Superior temporal gyrus (tissue), 1 donor: Measurements from ENCODE around the gene SLAMF9.

Experiments
- DNase-seq: peaks from one replicate; pipeline ENCODE4 v3.0.0-alpha.2; 2016; ENCODE audit errors: extremely low spot score

SLAMF9 gene

DNA sequence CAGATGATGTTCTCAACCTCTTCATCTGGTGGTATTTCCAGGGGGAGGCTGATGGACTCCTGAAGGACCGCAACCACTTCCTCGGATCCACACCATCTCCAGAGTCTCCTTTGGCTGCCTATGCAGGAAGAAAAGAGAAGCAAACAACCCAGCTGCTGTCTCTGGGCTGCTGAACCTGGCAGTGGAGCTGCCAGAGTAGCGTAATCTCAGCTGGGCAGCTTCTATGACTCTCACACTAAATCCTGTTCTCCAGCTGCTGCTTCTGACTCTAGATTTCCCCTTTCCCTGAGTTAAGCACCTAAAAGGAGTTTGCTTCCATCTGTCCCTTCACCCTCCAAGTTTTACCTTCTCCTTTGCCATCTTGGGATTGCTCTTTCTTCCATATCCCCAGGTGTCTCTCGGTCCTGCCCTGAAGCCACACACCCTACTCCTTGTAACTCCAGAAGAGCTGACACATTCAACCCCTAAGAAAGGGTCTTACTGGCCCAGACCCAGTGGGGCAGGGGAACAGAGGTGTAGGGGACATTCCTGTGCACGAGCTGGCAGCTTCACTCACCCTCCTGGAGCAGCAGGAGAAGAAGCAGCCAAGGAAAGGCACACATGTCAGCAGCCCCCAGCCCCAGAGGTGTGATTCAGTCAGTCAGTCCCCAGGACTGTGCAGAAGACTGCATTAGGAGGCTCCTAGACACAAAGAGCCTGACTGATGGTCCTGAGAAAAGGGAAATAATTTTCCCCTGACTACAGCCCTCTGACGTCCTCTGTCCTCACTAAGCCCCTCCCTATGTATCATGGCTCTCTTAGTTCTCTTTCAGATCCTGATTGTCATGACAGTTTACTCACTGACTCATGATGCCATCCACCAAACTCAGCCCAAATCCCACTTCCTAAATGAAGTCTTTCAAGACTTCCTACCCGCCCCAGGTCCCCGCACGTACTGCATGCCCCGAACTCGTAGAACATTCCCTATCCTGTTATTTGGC, at the start of gene SLAMF9:
SLAMF9 (minus strand) TSS at position 702 of the 980 bp plus-strand sequence; CDS start at position 602, 100 bp downstream.
- DNase-seq, result no peak

DNA sequence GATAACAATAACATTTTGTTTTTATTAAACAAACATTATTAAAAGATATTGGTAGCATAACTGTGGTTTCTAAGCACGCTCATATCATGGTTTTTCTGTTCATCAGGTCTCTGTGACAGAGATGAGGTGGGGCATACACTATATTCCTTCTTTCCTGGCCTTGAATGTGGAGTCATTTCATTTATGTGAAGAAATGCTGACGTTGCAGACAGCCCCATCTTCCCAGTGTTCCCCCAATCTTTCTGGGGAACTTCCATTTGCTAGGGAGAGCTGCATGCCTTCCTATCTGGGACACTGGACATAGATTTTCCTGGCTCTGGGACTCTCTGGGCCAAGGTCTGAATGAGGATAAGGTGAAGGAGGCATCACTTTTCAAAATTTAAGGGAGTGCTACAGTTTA, 47.4 kb upstream of the SLAMF9 start:
- DNase-seq, result no peak

DNA sequence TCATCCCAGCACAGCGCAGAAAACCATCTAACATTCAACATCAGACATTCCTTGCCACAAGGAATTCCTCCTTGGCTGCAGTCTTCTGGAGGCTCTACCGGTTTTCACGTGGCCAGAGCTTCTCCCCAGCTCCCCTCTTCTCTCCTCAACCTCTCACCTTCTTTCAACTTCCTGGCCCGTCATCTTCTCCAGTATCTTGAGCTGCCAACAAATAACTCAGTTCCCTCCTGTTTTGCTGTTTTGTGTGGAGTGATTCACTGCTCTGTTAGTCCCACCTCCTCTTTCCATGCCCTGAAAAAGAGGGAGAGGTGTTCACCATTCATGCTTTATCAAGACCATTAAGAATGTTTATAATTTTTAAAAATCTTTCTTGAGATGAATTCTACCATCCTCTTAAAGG, 45.2 kb upstream of the SLAMF9 start:
- DNase-seq, result no peak

DNA sequence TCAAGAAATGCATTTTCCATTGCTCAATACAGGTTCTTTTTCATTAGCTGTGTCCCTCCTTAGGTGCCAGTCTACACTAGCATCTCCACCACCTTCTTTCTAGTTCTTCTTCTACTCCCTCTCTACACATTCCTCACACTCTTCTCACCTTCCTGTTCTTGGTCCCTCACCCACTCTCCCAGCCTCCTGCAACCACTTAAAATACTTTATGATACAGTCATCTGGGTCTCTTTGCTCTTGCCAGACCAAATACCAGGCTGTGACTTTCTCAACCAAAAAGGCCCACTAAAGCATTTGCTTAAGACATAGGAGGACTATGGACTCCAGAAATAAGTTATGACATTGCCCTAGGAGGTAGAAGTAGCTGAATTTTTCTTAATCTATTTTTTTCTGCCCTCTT, 42.6 kb upstream of the SLAMF9 start:
- no peak for DNase-seq

DNA sequence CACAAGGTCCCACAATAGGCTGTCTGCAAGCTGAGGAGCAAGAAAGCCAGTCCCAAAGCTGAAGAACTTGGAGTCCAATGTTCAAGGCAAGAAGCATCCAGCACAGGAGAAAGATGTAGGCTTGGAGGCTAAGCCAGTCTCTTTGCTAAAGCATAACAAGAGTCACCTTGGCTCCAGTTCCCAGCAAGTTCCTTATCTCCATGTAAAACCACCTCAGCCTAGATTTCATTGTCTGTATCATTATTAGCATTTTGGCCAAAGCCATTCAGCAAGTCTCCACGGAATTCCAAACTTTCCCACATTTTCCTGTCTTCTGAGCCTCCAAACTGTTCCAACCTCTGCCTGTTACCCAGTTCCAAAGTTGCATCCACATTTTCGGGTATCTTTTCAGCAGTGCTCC, 40.9 kb upstream of the SLAMF9 start:
- DNase-seq, result no peak

DNA sequence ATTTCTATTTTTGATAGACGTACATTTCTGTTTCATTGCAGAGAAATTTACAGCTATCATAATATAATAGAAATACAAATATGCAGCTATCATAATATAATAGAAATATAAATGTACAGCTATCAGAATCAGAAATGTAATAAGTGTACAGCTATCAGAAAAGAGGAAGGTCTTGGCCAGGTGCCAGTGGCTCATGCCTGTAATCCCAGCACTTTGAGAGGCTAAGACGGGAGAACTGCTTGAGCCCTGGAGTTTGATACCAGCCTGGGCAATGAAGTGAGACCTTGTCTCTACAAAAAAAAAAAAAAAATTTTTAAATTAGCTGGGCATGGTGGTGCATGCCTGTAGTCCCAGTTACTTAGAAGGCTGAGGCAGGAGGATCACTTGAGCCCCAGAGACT, 39.9 kb upstream of the SLAMF9 start:
- DNase-seq, result no peak

DNA sequence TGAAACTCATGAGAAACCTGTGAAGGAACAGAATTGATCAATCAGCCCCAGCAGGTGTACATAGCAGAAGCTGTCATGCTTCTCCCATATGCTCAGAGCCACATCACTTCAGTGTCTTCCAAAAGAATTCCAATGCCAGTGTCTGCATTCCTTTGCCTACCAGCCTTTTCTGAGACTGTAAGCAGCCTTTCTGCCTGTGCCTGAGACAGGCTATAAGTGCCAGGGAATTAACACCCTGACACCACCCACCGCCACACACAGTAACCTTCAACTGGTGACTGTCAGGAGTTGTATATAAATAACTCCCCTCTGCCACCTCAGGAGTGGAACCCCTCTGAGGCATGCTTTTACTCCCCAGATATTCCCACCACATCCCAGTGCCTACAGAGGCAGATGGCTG, 38.1 kb upstream of the SLAMF9 start:
- DNase-seq, result no peak

DNA sequence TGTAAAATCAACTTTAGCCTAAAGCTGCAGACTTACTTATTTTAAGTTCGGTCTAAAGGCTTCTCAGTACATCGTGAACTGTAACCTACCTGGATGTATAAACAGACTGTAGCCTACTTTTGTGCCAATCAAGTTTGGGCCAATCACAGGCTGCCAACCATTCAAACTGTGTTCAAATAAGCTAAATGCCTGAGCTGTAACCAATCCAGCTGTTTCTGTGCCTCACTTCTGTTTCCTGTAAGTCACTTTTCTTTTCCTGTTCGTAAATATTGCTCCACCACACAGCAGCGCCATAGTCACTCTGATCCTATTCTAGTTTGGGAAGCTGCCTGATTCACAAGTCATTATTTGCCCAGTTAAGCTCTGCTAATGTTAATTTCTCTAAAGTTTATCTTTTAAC, 37.5 kb upstream of the SLAMF9 start:
- no peak for DNase-seq

DNA sequence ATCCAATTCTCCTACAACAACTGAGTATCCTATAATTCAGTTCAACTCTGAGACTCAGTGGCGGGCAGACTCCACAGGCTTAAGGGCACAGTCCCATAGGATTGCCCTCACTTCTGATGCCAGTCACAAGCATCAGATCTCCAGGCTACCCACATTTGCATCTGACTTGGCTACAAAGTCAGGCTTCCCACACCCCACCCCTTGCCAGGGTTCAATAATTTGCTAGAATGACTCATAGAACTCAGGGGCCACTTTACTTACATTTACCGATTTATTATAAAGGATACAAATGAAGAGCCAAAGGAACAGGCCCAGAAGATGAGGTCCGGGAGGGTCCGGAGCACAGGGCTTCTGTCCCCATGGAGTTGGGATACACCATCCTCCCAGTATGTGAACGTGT, 36.0 kb upstream of the SLAMF9 start:
- DNase-seq, result no peak

DNA sequence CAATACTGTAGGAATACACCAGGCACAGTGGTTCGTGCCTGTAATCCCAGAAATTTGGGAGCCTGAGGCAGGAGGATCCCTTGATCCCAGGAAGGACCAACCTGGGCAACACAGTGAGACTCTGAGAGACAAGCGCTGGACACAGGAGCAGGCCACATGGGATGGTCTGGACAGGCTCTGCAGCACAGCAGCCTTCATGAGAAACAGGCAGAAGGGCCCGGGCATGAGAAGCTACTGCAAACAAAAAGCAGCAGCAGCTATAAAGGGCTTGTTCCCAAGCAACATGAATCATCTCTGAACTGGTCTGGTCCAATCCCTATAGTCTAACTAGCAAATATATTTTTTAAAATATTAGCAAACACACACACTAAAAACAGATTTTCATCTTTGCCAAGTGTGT, 35.5 kb upstream of the SLAMF9 start:
- no peak for DNase-seq

DNA sequence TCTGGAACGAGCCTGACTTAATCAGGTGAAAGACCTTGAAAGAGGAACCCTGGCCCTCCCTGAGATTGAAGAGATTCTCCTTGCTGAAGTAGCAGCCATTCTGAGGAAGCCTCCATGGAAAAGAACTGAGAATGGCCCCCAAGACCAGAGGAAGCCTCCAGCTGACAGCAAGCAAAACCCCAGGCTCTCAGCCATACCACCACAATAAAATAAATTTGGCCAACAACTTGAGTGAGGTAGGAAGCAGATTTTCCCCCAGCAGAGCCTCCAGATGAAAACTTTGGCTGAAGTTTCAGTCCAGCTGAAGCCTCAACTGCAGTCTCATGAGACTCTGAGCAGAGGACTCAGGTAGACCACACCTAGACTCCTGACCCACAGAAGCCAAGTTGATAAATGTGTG, 34.0 kb upstream of the SLAMF9 start:
- DNase-seq, result no peak

DNA sequence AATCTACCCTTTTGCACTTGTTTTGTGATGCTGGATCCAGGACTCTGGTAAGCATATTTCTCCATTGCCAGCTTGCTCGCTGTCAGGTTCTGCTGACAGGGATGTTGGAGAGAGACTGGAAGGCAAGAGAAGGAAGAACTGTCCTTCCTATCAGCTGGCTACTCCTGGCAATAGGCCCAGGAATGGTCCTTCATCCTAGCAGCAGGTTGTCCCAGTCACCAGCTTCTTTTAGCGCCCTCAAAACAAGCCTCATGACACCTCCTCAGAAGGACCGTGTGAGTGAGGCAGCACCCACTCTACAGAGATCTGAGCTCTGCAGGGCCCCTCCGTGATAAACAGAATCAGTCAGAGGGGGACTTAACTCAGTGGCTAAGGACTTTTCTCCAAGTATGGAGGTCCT, 33.1 kb upstream of the SLAMF9 start:
- DNase-seq, result no peak

DNA sequence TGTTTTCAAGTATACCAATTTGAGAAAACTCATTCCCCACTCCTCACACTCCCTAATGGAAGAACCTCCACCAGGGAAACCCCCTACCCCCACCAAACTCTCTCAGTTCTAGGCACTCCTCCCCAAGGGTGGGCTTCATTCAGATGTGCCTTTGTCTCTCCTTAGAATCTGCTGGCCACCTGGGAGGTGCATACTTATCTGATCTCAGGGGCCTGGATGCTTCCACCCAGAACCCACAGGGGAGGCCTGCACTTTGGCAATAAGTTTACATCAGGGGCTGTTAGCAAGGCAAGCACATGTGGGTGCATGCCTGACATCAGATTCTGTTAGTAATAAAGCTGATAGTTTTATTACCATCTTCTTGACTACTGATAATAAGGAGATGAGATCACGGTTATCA, 32.5 kb upstream of the SLAMF9 start:
- no peak for DNase-seq

DNA sequence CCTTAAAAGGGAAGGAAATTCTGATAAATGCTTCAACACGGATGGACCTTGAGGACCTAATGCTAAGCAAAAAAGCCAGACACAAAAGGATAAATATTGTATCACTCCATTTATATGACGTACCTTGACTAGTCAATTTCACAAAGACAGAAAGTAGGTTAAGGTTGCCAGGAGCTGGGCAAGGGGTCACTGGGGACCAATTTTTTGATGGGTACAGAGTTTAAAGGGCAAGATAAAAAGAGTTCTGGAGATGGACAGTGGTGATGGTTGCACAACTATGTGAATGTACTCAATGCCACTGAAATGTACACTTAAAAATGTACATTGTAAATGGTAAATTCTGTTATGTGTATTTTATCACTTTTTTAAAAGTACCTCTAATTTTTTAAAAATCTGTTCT, 32.1 kb upstream of the SLAMF9 start:
- DNase-seq, result no peak

DNA sequence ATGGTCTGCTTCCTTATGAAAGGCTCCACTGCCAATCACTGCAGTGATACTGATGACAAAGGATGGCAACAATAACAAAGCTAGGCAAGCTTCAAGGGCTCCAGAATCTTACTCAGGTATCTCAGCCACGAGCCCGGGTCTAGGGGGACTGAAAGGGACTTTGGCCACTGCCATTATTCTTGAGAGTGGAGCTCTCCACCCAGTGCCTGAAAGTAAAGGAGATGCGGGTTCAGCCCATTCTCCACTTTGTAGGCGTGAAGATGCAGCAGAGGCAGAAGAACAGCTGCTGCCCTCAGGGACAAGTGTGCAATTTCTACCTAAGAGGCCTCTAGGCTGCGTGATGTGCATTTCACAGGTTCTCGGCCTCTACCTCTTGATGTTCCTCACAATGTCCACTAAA, 31.4 kb upstream of the SLAMF9 start:
- DNase-seq, result no peak

DNA sequence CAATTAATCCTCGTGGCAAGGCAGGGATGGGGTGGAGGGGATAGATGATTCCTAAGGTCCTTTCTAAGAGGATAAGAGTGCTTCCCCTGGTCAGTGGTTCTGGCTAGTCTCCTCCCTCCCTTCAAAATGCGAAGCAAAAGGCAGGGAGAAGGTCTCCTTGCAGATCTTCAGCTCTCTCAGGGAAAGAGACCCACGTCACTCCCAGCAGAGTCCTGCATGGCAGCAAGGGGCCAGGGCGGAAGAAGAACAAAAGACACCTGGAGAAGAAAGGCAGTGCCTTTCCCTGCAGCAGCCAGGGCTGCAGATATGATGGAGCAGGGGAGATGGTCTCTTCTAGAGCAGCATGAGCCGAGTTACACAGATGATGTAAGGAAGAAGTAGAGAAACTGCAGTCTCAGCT, 29.6 kb upstream of the SLAMF9 start:
- DNase-seq, result no peak

DNA sequence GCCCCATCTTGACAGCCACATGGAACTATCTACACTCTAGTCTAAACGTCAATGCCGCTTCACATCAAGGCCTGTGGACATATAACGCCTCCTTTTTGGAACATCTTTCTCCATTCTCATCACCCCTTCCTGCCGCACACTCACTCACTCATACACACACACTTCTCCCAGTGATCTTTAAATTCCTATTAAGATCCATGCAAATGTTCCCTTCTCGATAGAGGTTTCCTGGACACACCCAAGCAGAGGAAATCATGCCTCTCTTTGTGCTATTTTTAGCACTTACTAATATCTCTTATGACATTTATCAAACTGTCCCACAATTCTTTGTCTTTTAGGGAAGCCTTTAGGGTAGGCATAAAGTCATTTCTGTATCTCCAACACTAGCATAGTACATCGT, 28.2 kb upstream of the SLAMF9 start:
- DNase-seq, result no peak

DNA sequence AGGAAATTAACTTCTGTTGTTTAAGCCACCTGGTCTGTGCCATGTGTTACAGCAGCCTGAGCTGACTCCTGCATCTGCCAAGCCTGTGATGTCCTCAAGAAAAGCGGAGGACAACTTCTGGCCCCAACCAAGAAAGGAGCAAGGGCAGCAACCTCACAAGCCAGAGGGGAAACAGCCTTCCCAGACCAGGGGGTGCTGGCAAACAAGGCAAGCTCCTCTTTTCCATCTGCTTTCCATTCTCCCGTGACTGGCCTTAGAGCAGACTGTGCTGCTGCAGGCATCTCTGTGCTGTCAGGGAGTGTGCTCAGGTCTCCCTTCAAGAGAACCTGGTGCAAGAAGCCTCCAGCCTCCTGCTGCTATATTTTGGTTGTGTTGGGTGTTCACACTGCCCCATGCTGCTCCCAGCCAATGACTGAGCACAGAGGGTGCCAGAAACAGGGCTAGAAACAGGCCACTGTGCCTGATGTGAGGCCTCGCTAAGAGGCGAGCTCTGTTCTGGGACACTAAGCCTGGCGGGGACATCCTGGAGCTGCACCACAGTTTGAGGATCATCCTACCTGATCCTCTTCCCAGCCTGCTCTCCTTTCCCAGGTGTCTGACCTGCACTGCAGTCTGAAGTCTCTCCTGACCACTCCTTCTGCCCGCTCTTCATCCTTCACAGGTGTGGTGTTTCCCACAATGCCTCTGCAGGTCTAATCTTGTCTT, 27.5 kb upstream of the SLAMF9 start:
- no peak for DNase-seq

DNA sequence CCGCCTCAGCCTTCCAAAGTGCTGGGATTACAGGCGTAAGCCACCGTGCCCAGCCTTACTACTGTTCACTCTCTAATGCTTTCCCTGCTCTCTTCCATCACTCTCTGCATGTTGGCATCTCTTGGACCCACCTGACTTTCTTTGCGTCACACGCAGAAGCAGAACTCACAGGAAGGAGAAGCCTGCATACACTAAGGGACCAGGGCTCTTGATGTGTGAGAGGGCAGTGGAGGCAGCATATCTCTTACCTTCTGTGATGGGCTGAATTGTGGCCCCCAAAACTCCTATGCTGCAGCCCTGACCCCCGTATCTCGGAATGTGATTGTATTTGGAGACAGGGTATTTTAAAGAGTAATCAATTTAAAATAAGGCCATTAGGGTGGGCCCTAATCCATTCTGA, 26.7 kb upstream of the SLAMF9 start:
- no peak for DNase-seq

DNA sequence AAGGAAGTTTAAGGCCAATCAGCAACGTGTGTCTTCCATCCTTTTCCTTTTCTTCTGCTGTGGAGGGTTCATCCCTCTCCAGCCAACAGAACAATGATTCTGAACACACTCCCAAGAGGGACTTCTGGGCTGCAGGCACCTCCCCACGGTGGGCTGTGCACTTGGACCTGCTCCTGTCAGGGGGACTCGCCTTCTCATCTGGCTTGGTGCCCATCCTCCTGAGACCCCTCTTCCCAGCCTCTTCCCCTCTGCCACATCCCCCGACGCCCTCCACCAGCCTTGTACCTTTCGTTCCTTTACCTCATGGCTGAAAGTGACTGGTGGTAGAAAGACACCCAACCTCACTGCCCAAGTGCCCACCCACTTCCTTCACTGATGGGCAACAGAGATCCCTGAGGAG, 26.0 kb upstream of the SLAMF9 start:
- no peak for DNase-seq

DNA sequence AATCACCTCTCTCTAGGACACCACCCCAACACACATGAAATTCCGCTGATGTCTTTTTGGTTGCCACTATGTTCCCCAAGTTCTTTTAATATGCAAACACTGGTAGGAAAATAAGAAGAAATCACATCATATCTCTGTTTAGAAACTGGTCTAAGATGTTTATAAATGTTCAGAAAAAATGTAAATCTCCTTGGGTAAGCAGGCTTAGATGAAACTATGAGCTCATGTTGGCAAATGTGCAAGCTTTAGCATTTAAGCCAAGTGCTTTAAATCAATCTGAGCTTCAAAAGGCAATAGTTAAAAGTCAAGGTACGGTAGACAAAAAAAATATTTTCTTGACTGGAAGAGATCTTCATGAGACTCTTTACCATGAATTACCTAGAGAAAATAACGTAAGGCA, 25.2 kb upstream of the SLAMF9 start:
- no peak for DNase-seq

DNA sequence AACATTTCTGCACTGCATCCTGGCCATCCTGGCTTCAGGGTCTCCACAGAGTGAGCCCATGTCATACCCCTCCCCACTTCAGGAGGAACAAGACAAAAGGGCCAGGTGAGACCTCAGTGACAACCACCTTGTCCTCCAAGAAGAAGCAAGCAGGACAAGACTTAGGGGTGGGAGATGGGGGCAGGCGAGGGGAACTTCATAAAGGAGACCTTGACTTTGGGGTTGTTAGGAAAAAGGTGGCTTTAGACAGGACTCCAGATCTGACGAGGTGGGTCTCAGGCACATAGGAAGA, 24.0 kb upstream of the SLAMF9 start:
- no peak for DNase-seq

DNA sequence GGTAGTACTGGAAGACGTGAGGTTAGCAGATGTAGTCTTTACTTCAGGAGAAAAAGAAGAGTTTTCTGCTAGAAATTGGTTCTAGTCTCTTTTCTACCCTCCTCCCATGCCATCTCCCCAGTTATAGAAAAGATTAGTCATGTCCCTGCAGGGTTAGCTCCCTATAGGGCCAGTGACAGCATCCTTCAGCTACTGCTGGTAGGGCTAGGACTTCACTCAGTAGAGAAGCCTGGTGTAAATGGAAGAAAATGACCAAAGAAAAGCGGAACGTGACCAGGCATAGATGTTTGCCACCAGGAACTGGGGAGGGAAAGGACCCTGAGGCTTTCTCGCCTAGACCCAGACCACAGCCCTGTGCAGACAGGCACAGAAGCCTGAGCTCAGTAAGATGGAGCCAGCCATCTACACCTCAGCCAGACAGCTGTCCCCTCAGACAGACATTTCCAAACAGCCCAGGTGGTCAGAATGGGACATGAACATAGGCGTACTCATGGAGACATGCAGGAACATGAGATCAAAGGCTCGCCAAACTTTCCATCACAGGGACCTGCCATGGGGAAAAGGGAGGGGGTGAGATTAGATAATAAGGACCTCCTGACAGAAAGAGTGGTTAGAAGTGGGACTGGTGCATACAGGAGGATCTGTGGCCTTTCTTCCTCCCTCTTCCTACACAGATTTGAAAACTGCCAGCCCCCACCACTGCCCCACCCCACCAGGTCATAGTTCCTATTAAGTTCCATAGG, 23.5 kb upstream of the SLAMF9 start:
- DNase-seq, result no peak
